Effector CD4-positive, alpha-beta T cell (primary cell): ENCODE data around the gene EPB41L3. TPM values are rescaled to one million over a fixed set of nuclear protein-coding genes. Genes with fewer than 3 reads are reported as not detected.
"Not testable (repeated sequence)": the region's sequence is repeated elsewhere in the genome, so short reads cannot be mapped to it uniquely, and the experiment has no call there.

Experiments used
- DNase-seq: peaks from one replicate; pipeline ENCODE4 v3.0.0-alpha.2; 2020
- total RNA-seq: gene quantifications from one replicate; lab custom pipeline; 2026; lab: John Stamatoyannopoulos, UW

EPB41L3 gene
- not detected for total RNA-seq

DNA sequence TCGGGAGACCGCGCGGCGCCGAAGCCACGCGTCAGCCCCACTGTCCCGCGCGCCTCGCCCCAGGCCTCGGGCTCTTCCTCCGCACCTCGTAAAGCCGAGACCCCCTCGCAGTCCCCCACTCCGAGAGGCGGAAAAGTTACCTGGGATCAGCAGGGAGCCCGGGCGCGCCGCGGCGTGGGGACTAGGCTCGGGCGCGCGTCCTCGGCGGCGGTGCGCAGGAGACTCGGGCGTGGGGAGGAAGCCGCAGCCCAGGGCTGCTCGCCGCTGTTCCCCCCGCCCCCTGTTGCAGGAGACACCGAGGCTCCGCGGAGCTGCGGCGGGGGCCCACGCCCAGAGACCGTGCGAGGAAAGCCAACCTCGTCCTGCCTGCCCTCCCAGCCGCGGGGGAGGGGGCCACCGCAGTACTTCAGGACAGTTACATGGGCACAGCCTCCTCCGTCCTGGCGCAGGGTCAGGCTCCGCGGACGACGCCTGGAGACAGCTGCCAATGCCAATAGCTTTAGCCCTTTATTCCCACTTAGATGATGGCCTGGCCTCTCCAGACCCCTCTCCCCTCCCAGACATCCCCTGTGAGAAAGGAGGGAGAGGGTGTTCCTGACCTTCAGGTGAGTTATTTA is at the start of gene EPB41L3:
Gene EPB41L3 (minus strand): TSS at position 225 of the 617 bp plus-strand sequence. CDS start 54,814 bp downstream, outside the sequence.
- DNase-seq: no peak

DNA sequence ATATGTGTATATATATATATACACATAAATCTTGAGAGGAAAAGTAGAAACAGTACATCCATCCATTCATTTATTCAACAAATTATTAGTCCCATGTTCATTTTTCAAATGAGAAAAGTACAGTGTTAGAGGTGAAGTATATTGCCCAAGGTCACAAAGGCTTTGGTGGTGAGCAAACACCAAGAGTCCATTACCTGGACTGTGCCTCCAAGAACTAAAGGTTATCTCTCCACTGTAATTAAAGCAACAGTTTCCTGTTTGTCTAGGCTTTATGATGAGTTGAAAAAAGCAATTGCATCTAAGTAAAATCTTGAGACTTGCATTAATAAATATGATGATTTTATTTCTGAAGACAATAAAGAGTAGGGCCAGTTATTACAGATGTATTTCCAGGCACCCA is 44.7 kb upstream of the EPB41L3 start:
- no peak for DNase-seq

DNA sequence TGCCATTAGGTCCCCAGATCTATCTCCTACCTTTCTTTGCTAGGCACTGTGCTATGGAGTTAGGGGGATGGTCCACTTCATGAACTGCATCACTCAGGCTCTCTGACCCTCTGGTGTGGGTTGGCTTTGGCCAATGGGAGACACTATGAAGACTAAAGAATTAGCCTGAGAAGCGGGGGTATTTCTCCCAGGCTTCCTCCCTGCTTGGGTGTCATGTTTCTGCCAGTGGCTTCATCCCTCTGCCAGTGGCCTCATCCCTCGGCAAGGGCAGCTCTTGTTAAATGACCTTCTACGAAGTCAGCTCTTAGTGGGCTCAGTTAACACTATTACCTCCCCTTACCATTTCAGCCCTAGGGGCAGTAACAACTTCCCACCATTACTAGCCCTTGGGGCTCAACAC is 41.9 kb upstream of the EPB41L3 start:
- DNase-seq: no peak

DNA sequence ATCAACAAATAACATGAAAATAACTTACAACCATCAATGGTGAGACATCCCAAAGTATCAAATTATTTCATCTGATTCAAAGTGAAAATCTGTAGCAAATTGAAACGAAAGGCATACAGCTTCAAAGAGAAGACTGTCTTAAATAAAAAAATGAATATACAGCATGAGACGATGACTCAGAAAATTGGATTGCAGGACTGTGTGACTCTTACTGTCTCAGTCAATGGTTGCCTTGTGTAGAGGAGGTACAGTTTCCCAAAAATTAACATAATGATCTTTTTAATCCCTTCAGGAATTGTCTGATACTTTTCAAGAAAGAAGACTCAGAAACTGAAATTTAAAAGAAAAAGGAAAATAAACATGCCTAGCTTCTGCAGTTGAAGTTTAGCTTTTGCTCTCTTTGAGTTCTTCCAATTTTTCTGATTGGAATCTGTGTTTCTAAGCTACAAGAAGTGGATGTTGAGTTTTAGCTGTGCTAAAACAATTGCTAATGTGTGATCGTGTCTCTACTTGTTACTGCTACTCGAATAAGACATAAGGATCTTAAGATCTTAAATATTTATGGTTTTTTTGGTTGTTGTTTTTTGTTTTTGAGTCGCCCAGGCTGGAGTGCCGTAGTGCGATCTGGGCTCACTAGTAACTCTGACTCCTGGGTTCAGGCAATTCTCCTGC is 41.1 kb upstream of the EPB41L3 start:
- DNase-seq: no peak

DNA sequence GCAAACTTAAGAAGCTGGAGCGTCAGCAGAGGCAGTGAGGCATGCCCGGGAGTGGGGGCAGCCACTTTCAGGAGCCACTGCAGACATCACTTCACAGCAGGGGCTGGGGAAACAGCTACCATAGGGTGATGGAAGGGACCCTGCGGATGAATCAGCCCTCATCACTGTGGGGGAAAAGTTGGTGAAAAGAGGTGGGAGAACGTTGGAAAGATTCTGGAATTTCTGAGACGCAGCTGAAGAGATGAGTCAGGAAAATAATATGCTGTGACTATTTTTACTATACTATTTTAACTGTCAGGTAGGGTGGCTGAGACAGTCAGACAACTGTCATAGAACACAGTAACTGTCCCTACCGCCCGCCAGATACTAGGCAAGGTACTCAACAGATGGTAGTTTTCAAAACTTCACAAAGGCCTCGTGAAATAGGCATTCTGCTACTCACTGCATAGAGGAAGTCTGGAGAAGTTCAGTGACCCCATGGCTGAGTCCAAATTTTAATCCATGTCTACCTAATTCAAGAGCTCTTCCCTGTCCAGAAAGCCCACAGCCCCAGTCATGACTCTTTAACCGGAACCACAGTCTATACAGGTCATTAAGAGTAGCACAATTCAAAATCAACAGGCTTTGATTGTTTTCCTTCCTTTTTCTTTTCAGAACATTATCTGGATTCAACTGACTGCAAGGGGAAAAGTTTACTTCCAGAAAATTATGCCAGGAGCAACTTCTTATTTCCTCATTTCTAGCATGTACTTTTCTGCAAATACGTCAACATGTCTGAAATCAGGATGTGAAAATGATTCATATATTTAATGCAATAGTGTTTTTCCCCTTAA is 39.3 kb upstream of the EPB41L3 start:
- no peak for DNase-seq

DNA sequence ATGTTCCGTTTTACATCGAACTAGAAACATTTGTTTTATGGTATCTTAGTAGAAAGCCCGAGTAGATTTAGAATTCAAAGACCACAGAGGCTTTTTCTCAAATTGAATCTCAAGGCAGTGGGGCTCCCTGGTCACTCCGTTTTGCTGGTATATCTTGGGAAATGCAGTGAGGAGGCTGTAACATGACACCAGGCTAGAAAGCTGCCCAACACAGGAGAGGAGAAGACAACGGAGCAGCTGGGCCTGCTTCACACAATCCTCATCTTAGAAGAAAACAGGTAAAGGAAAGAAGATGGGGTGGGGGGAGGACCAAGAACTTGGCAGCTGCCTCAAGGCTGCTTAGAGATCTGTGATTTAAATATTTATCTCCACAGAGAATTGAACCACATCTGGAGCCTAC is 38.3 kb upstream of the EPB41L3 start:
- DNase-seq: no peak

DNA sequence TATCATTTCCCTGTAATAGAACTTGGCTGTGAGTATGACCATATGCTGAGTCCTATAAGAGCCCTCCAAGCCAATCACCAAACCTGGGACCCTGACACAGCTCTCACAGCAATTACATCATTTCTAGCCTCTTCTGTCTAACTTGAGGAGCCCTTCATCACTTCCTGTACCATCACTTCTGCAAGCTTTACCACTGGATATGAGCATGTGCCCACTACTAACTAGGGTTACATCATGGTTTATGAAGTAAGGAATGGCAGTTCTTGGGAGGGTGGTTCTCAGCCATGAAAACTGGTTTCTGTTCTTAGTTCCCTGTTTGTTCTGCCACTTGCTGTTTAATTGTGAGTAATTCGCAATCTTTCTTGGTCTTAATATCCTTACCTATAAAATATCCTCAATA is 31.0 kb upstream of the EPB41L3 start:
- DNase-seq: no peak

DNA sequence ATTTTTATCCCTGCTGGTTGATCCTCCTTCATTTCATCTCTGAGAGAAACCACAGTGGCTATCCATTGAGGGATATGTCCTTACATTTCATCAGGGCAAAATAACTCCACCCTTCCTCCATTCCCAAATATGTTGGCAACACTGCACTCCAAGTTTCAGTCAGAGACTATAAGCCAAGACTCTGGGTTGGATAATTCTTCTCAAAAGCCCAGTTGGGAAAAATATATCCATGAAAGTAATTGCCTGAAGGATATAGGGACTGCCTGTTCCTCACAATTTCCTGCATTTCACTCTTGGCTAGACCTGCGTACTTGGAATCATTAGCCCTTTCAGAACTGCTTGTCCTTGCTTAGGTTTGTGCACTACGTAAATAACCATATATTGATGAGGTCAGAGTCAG is 27.9 kb upstream of the EPB41L3 start:
- DNase-seq: no peak

DNA sequence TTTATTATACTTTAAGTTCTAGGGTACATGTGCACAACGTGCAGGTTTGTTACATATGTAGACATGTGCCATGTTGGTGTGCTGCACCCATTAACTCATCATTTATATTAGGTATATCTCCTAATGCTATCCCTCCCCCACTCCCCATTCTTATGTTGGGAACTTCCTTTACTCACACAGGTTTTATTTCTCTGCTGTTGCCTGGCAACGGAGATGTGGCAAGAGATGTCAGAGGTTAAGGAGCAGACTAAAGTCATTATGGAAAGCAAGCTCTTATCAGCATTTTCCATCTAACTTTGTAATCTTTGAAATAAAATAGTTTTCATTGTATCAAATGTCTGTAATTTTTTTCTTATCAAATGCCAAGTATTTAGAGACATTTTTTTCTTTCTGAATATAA is 26.8 kb upstream of the EPB41L3 start:
- DNase-seq: not testable (repeated sequence)

DNA sequence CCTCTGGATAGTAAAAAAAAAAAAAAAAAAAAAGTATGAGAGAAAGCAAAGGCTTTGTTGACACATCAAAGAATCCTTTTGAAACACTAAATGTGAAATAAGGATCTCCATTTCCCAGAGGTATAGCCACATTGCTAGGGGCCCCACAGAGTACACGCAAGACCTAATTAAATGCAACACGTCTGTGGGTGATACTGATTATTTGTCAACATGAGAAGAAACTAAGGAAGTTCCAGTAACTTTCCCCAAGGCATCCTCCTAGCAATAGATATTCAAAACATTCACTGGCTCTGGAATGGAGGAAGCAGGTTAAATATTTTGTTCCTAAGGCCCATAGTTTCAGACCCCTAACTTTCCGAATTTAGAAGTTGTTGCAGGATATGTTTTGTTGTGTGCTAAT is 24.6 kb upstream of the EPB41L3 start:
- DNase-seq: no peak

DNA sequence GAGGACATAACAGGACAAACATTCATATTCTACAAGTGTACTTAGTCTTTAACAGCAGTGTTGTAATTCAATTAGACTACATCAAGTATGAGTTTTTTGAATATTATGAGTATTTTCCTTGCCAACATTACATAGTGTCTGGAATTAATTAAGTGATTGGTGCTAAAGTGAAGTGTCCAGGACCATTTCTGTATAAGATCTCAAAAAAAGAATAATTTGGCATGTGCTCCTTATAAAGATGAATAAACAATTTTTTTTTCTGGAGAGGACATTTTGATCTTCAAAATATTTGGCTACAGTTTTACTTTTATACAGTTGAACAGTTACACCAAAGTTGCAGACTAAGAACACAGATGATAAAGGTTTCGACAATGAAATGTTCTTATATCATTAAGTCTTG is 15.1 kb upstream of the EPB41L3 start:
- DNase-seq: no peak

DNA sequence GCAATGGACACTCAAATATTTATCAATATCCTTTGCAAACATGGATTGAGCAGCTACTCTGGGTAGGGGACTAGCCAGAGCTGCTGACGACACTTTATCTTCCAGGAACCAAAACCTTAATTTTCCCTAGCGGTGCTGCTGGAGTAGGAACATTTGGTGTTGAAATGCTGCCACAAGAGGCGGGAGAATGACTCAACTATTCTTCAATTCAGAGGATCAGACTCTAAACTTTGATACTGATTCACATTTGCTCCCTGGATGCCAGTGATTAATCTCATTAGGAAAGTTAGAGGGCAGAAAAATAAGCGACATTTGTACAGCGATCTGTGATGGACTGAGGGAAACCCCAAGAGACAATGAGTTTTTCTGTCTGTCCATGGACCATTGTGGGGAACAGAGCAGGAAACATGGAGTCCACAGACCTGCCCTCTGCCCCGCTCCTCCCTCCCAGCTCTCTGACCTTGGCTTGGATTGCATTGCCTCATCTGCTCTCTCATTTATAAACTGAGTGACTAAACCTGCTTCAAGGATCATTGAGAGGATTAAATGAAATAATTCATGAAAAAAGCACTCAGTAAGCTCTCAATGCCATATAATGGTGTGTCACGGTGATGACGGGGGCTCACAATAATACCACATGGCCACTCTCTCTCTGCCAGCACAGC is 12.6 kb upstream of the EPB41L3 start:
- DNase-seq: no peak

DNA sequence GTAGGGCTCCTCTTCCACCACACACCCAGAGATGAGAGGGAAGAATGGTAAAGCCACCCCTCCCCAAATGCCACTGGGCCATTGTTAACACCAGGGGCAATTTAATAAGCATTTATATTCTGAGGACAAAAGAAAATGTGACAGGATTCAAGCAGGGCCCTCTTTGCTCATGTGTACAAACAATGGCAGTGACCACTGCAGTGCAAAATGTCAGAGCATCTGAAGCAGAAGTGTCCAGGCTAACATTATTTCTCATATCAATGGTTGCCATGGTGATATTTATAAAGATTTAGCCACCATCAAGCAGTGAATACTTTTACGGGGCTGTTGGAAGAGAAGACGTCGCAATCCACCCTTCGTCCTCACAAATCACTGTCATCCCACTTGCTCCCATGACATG is 10.8 kb upstream of the EPB41L3 start:
- no peak for DNase-seq

DNA sequence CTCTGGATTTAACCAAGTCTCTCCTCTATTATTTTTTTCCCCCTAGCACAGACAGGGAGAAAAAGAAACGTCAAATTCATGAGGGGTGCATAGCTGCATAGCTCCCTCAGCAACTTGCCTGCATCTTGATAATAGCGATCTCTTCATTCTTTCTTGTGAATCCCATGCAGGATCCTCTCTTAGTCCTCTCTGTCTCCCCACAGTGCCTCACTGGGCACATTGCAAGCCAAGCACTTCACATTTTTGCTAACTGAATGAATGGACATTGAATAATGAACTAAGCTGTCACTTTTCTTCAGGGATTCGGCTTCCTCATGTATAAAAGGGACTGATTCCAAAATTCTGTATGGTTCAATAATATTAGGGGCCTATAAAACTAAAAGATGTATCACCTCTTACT is 2.9 kb upstream of the EPB41L3 start:
- DNase-seq: no peak

DNA sequence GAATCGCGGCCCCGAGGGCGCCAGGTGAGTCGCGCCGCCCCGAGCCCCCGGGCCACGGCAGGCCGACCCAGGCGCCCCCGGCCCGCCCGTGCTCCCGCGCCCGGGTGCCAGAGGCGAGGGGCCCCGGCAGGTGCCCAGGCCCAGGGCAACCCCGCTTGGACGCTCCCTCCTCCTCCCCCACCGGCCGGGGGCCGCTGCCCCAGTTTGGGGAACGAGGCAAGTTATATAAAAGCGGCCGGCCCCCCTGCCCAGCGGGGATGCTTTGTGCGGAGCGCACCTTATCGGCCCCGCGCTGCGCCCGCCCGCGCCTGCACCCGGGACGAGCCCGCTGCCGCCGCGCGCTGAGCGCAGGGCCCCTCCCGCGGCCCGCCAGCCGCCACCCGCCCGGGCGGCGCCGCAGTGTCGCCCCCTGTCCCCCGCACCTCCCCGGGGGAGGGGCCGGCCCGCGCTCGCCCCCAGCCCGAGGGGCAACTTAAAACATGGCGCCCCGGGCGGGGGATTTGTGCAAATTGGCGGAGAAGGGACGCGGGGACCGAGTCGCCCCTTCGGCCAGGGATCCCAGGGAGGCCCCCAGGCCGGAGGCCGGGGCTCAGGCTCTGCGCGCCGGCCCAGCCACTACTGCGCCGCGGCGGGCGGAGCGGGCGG is 639 bp downstream of the EPB41L3 start:
- DNase-seq: no peak

DNA sequence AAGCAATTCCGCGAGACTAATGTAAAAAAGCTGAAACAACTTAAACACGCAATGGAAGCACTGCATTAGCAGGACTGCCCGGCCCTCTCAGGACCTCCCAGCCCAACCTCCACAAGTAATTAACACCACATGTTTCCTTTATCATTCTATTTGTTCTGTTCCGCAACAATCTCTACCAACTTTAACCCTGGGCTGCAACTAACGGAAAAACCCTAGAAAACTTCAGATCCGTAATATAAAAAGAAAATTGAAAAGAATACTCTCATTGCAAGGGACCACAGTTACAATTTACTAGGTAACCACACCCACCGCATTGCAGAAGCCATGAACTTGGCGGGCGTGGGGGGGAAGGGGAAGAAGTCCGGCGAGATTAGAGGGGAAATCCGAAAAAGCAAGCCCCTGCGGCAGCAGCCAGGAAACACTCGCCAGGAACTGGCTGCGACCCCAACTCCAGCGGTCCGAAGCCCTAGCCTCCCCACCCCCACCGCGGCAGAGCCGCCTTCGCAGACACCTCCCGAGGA is 1.2 kb downstream of the EPB41L3 start:
- DNase-seq: no peak

DNA sequence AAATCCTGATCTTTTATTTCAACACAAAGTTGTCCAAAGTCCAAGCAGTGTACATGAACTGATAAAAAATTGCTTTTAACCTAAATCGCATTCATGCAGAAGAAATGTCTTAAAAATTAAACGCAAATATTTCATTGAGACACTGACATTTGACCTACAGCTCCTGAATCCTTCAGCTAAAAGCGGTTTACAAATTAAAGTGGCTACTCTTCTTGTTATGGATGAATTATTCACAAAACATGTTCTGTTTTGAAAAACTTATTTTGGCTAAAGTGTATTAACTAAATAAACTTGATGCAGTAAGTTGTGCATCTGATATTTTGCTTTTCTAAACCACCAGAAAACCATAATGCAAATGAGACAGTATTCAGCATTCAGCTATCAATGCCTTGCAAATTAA is 2.2 kb downstream of the EPB41L3 start:
- DNase-seq: no peak

DNA sequence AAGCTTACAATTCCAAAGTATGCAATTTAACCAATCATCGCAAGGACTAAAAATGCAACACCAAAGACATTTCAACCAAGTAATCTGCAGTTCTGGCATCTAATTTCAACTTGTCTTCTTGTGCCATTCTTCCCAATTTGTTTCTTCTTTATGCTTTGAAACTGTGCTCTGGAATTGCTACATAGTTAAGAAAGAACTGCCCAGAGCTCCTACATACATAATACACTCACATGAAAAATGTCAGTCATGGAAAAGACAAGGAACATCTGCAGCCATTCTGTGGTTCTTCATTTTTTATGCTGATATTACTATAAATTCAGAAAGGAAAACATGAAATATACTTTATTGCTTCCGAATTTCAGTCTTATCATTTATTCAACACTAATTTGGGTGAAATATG is 4.4 kb downstream of the EPB41L3 start:
- no peak for DNase-seq

DNA sequence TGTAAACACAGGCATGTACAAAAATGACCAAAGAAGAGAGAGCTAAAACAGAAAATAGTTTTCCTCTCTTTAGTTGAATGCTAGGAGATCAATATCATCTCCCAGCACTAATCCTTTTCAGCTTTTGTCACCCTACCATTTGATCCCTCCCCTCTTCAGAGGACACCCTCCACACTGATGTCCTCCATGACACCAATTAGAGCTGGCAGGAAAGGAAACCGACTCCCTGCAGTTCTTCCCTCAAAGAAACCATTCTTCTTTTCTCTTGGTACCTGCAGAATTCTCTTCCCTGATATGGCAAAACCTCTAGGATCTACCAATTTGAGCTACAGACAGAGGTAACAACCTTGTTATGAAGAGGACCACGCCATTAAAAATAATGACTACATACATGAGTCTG is 5.3 kb downstream of the EPB41L3 start:
- DNase-seq: no peak

DNA sequence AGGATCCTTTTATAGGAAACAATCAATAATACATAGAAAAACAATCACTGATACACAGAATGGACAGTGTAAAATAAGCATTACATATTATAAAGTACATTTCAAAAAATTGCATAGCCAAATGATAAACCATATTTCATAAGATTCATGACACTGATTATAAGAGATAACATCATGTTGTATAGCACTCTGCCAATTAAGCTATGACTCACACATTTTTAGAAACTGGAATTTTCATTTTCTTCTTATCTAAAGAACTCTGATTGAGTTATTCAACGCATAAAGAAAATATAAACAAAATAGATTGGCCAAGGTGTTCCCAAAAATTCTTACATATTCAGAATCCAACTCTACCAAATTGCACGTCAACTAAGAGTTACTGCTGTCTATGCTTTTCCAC is 5.9 kb downstream of the EPB41L3 start:
- no peak for DNase-seq

DNA sequence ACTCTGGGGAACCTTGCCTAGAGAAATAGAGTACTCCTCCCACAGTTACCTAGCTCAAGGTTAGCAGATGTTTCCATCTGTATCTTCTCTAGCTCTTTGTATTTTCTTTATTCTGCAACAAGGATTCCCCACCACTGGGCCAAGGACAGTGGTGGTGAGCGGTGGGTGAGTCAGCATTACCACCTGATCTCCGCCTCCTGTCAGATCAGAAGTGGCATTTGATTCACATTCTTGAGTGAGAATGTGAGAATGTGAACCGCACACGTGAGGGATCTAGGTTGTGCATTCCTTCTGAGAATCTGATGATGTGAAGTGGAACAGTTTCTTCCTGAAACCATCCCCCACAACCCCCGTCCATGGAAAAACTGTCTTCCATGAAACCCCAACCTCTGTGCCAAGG is 9.0 kb downstream of the EPB41L3 start:
- no peak for DNase-seq

DNA sequence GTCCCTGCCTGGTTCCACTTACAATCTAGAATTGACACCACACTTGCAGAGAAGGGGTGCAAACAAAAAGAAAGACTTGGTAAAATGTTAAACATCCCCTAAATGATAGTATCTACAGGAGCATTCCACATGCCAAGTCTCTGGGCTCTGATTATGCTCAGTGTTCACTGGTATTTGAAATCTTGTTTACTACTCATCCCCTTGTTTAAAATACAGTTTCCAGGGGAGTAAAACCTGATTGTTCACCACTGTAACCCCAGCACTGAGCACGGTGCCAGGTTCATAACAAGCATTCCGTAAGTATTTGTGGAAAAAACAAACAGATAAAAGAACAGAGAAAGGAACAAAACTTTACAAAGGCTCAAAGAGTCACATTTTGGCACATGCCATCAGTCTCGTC is 11.7 kb downstream of the EPB41L3 start:
- DNase-seq: no peak
